Hepatocyte (in vitro differentiated cells): ENCODE measurements around the gene DEFB128.

Source experiments
- CTCF ChIP-seq: fragments of 200-600 bp; sonication (generic); IDR thresholded peaks from 2 replicates; pipeline ENCODE4 v1.5.1; 2016; ENCODE audit warnings: antibody characterized with exemption, mild to moderate bottlenecking; ENCODE audit not compliant: poor library complexity
- EZH2 ChIP-seq: fragments of 200-600 bp; sonication (generic); IDR thresholded peaks from 2 replicates; pipeline ENCODE4 v1.6.1; 2016; ENCODE audit warnings: antibody characterized with exemption, mild to moderate bottlenecking, borderline replicate concordance
- EZH2phosphoT487 ChIP-seq: fragments of 200-600 bp; sonication (generic); IDR thresholded peaks from one replicate; pipeline ENCODE4 v1.6.1; 2018; ENCODE audit warnings: antibody characterized with exemption, mild to moderate bottlenecking, low read depth, moderate library complexity; ENCODE audit not compliant: unreplicated experiment, severe bottlenecking

GRCh38 chr20:210809-211502, 21.4 kb upstream of the DEFB128 start:
- no peak for TF ChIP-seq CTCF
- TF ChIP-seq EZH2: no peak
- TF ChIP-seq EZH2phosphoT487: no peak
